ENCODE measurements around the gene ZCCHC7.

- TF ChIP-seq CTCF (IDR thresholded peaks at IDR 0.05; ENCODE audit: insufficient read depth, low read length) (no peak), POLR2AphosphoS5 (IDR thresholded peaks at IDR 0.05; ENCODE audit: low read depth) (no peak), SPI1 (IDR thresholded peaks at IDR 0.05; ENCODE audit: borderline replicate concordance, low read depth) (no peak)
- TF ChIP-seq, protein P1, sequence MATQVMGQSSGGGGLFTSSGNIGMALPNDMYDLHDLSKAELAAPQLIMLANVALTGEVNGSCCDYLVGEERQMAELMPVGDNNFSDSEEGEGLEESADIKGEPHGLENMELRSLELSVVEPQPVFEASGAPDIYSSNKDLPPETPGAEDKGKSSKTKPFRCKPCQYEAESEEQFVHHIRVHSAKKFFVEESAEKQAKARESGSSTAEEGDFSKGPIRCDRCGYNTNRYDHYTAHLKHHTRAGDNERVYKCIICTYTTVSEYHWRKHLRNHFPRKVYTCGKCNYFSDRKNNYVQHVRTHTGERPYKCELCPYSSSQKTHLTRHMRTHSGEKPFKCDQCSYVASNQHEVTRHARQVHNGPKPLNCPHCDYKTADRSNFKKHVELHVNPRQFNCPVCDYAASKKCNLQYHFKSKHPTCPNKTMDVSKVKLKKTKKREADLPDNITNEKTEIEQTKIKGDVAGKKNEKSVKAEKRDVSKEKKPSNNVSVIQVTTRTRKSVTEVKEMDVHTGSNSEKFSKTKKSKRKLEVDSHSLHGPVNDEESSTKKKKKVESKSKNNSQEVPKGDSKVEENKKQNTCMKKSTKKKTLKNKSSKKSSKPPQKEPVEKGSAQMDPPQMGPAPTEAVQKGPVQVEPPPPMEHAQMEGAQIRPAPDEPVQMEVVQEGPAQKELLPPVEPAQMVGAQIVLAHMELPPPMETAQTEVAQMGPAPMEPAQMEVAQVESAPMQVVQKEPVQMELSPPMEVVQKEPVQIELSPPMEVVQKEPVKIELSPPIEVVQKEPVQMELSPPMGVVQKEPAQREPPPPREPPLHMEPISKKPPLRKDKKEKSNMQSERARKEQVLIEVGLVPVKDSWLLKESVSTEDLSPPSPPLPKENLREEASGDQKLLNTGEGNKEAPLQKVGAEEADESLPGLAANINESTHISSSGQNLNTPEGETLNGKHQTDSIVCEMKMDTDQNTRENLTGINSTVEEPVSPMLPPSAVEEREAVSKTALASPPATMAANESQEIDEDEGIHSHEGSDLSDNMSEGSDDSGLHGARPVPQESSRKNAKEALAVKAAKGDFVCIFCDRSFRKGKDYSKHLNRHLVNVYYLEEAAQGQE (IDR thresholded peaks at IDR 0.05; ENCODE audit: insufficient replicate concordance, low read depth): no peak
These were observed 45.3 kb downstream of the ZCCHC7 start for GRCh38 chr9:37165644-37166043.

Measured in HL-60 (cell line).